ENCODE results near the gene SLC26A11. TPM values are rescaled to one million over a fixed set of nuclear protein-coding genes. Genes with fewer than 3 reads are reported as not detected.
A peak's percentile ranks its signal among the peaks of the same experiment; 100 is the strongest.

Gene SLC26A11
- total and polyA plus RNA-seq, 2 of the 13 experiments (the other 11 are each of a cell fraction or from before 2014, with no cell fraction given): 8.7 to 13.2 TPM

GRCh38 chr17:80262775-80263244 lies 42.6 kb downstream of the SLC26A11 start (continued):
- TF ChIP-seq HMGXB3 (CRISPR knock-in tag; IDR thresholded peaks at IDR 0.05; ENCODE audit: borderline replicate concordance): no peak
- no peak for TF ChIP-seq RAD51 (IDR thresholded peaks at IDR 0.05; ENCODE audit: borderline replicate concordance)
- no peak for TF ChIP-seq ZNF431 (CRISPR knock-in tag; IDR thresholded peaks at IDR 0.05; ENCODE audit: borderline replicate concordance, low read depth)
- peak; percentile 41; the same call in 1 of the 2 replicates for TF ChIP-seq ZBTB4 (CRISPR knock-in tag; IDR thresholded peaks at IDR 0.05; ENCODE audit: borderline replicate concordance)
- no peak for TF ChIP-seq ZNF703 (CRISPR knock-in tag; IDR thresholded peaks at IDR 0.05; ENCODE audit: borderline replicate concordance)
- TF ChIP-seq XBP1 (CRISPR knock-in tag; IDR thresholded peaks at IDR 0.05): no peak
- TF ChIP-seq TEF (CRISPR knock-in tag; IDR thresholded peaks at IDR 0.05): no peak
- TF ChIP-seq NFKBIZ (CRISPR knock-in tag; IDR thresholded peaks at IDR 0.05): no peak
- TF ChIP-seq HBP1 (CRISPR knock-in tag; IDR thresholded peaks at IDR 0.05; ENCODE audit: low read depth): no peak
- TF ChIP-seq MTF1 (CRISPR knock-in tag; IDR thresholded peaks at IDR 0.05): no peak
- TF ChIP-seq HES4 (CRISPR knock-in tag; IDR thresholded peaks at IDR 0.05; ENCODE audit: borderline replicate concordance): 0 out of 2 replicates have a peak, but pooled peaks have one; percentile 46
- no peak for TF ChIP-seq GMEB1 (CRISPR knock-in tag; IDR thresholded peaks at IDR 0.05; ENCODE audit: borderline replicate concordance)
- no peak for TF ChIP-seq ZNF792 (CRISPR knock-in tag; IDR thresholded peaks at IDR 0.05)
- no peak for TF ChIP-seq ZNF558 (CRISPR knock-in tag; IDR thresholded peaks at IDR 0.05; ENCODE audit: borderline replicate concordance)
- TF ChIP-seq NAIF1 (CRISPR knock-in tag; IDR thresholded peaks at IDR 0.05; ENCODE audit: borderline replicate concordance): 0 out of 2 replicates have a peak, but pooled peaks have one; percentile 44
- no peak; the same call in 1 of the 2 replicates for TF ChIP-seq ZFP90 (CRISPR knock-in tag; IDR thresholded peaks at IDR 0.05; ENCODE audit: borderline replicate concordance)
- no peak for TF ChIP-seq ELF3 (CRISPR knock-in tag; IDR thresholded peaks at IDR 0.05)
- no peak for TF ChIP-seq MIXL1 (CRISPR knock-in tag; IDR thresholded peaks at IDR 0.05)
- TF ChIP-seq TSC22D2 (CRISPR knock-in tag; IDR thresholded peaks at IDR 0.05; ENCODE audit: borderline replicate concordance): no peak

Measured in HepG2 (cell line).